Kidney capillary endothelial cell (primary cell): ENCODE results near the gene CCNDBP1.

Source experiments
- DNase-seq: peaks from one replicate; pipeline ENCODE4 v3.0.0-alpha.2; 2018; ENCODE audit warnings: low spot score

The CCNDBP1 gene

GRCh38 chr15:43246261-43246774 is 61.1 kb downstream of the CCNDBP1 start:
- no peak for DNase-seq
